ENCODE data around the gene UBE2L5.
A peak's percentile ranks its signal among the peaks of the same experiment; 100 is the strongest.

Gene UBE2L5

GRCh38 chr13:30404207-30404606 is 18.1 kb upstream of the UBE2L5 start:
- DNase-seq (ENCODE audit: low read depth, low spot score) = no peak

- DNase-seq (ENCODE audit: low read depth, low spot score) = no peak
Measured at GRCh38 chr13:30406779-30407416, 15.4 kb upstream of the UBE2L5 start.

GRCh38 chr13:30408319-30409101 is 13.8 kb upstream of the UBE2L5 start:
- DNase-seq (ENCODE audit: low read depth, low spot score) = no peak

- no peak for DNase-seq (ENCODE audit: low read depth, low spot score)
Measured at GRCh38 chr13:30409886-30410704, 12.2 kb upstream of the UBE2L5 start.

GRCh38 chr13:30410705-30411125 is 11.6 kb upstream of the UBE2L5 start:
- DNase-seq (ENCODE audit: low read depth, low spot score) = no peak

- DNase-seq (ENCODE audit: low read depth, low spot score) = no peak
Measured at GRCh38 chr13:30412346-30412745, 9.9 kb upstream of the UBE2L5 start.

- no peak for DNase-seq (ENCODE audit: low read depth, low spot score)
Measured at GRCh38 chr13:30413842-30414241, 8.5 kb upstream of the UBE2L5 start.

GRCh38 chr13:30415430-30416030 is 6.8 kb upstream of the UBE2L5 start:
- DNase-seq (ENCODE audit: low read depth, low spot score) = no peak

GRCh38 chr13:30416471-30416870 is 5.8 kb upstream of the UBE2L5 start:
- DNase-seq (ENCODE audit: low read depth, low spot score) = no peak

- DNase-seq (ENCODE audit: low read depth, low spot score) = no peak
Measured at GRCh38 chr13:30418075-30418716, 4.1 kb upstream of the UBE2L5 start.

- DNase-seq (ENCODE audit: low read depth, low spot score) = no peak
Measured at GRCh38 chr13:30418717-30419459, 3.4 kb upstream of the UBE2L5 start.

GRCh38 chr13:30421093-30422053 is 920 bp upstream of the UBE2L5 start:
- peak; percentile 54 for DNase-seq (ENCODE audit: low read depth, low spot score)

GRCh38 chr13:30423891-30424290 is 1.6 kb downstream of the UBE2L5 start:
- no peak for DNase-seq (ENCODE audit: low read depth, low spot score)

- no peak for DNase-seq (ENCODE audit: low read depth, low spot score)
Measured at GRCh38 chr13:30429235-30429634, 6.9 kb downstream of the UBE2L5 start.

- peak; percentile 63 for DNase-seq (ENCODE audit: low read depth, low spot score)
Measured at GRCh38 chr13:30429721-30430694, 7.7 kb downstream of the UBE2L5 start.

- DNase-seq (ENCODE audit: low read depth, low spot score) = no peak
Measured at GRCh38 chr13:30431269-30431940, 9.1 kb downstream of the UBE2L5 start.

GRCh38 chr13:30435911-30436451 is 13.7 kb downstream of the UBE2L5 start:
- no peak for DNase-seq (ENCODE audit: low read depth, low spot score)

- no peak for DNase-seq (ENCODE audit: low read depth, low spot score)
Measured at GRCh38 chr13:30437177-30437576, 14.9 kb downstream of the UBE2L5 start.
